SK-N-SH treated with all-trans-retinoic acid at 6 μM for 48 hours (cell line): ENCODE measurements around the gene PRR23C.

ENCODE experiments used
- ATAC-seq: fragments of 200-7000 bp; cut with Tn5 transposase; 3 replicates; pipeline ENCODE4 v1.9.1; 2020; ENCODE audit warnings: mild to moderate bottlenecking, moderate library complexity
- ARNTL ChIP-seq: fragments of 450-650 bp; formaldehyde crosslinking; IDR thresholded peaks from 2 replicates; pipeline ENCODE4 v1.5.0; 2020; ENCODE audit warnings: low read depth, mild to moderate bottlenecking, moderate library complexity, borderline replicate concordance
- BACH2 ChIP-seq: fragments of 250-450 bp; sonication (Bioruptor Pico); IDR thresholded peaks from 2 replicates; pipeline ENCODE4 v1.9.0; 2021; ENCODE audit warnings: mild to moderate bottlenecking, borderline replicate concordance
- CSDC2 ChIP-seq: fragments of 250-450 bp; sonication (Bioruptor Pico); IDR thresholded peaks from 2 replicates; pipeline ENCODE4 v1.5.0; 2020; ENCODE audit warnings: mild to moderate bottlenecking, moderate library complexity
- ESRRG ChIP-seq: fragments of 250-450 bp; sonication (Bioruptor Pico); IDR thresholded peaks from 2 replicates; pipeline ENCODE4 v1.6.1; 2021; ENCODE audit warnings: mild to moderate bottlenecking
- GLIS3 ChIP-seq: fragments of 250-450 bp; sonication (Bioruptor Pico); IDR thresholded peaks from 2 replicates; pipeline ENCODE4 v1.5.0; 2020; ENCODE audit warnings: mild to moderate bottlenecking, moderate library complexity
- ISL1 ChIP-seq: fragments of 250-450 bp; sonication (Bioruptor Pico); IDR thresholded peaks from 2 replicates; pipeline ENCODE4 v2.1.2; 2022; ENCODE audit warnings: mild to moderate bottlenecking, moderate library complexity
- PPARA ChIP-seq: fragments of 250-450 bp; sonication (Bioruptor Pico); IDR thresholded peaks from 2 replicates; pipeline ENCODE4 v1.5.0; 2020; ENCODE audit warnings: mild to moderate bottlenecking, borderline replicate concordance
- RARB ChIP-seq: fragments of 250-450 bp; sonication (Bioruptor Pico); IDR thresholded peaks from 2 replicates; pipeline ENCODE4 v1.8.0; 2021; ENCODE audit warnings: mild to moderate bottlenecking, moderate library complexity
- SNAI2 ChIP-seq: fragments of 250-450 bp; sonication (Bioruptor Pico); IDR thresholded peaks from 2 replicates; pipeline ENCODE4 v1.5.0; 2020; ENCODE audit warnings: mild to moderate bottlenecking, moderate library complexity
- TCF4 ChIP-seq: fragments of 250-450 bp; sonication (Bioruptor Pico); IDR thresholded peaks from 2 replicates; pipeline ENCODE4 v1.8.0; 2021; ENCODE audit warnings: mild to moderate bottlenecking, moderate library complexity, borderline replicate concordance
- TOX ChIP-seq: fragments of 250-450 bp; sonication (Bioruptor Pico); IDR thresholded peaks from 2 replicates; pipeline ENCODE4 v1.8.0; 2021; ENCODE audit warnings: mild to moderate bottlenecking, moderate library complexity, borderline replicate concordance
- ZC3H10 ChIP-seq: fragments of 250-450 bp; sonication (Bioruptor Pico); IDR thresholded peaks from 2 replicates; pipeline ENCODE4 v1.5.1; 2021; ENCODE audit warnings: mild to moderate bottlenecking, moderate library complexity
- ZFP3 ChIP-seq: fragments of 250-450 bp; sonication (Bioruptor Pico); IDR thresholded peaks from 2 replicates; pipeline ENCODE4 v1.5.0; 2020; ENCODE audit warnings: mild to moderate bottlenecking, moderate library complexity
- ZFP30 ChIP-seq: fragments of 450-650 bp; formaldehyde crosslinking; IDR thresholded peaks from 2 replicates; pipeline ENCODE4 v1.5.0; 2022; ENCODE audit warnings: mild to moderate bottlenecking, moderate library complexity
- ZNF565 ChIP-seq: fragments of 450-650 bp; formaldehyde crosslinking; conservative IDR thresholded peaks from 2 replicates; pipeline ENCODE4 v1.5.0; 2020; ENCODE audit warnings: low read depth, mild to moderate bottlenecking, moderate library complexity
- ZNF8 ChIP-seq: fragments of 450-650 bp; formaldehyde crosslinking; IDR thresholded peaks from 2 replicates; pipeline ENCODE4 v1.5.0; 2020; ENCODE audit warnings: mild to moderate bottlenecking, moderate library complexity
- TF ChIP-seq, protein P1 (sequence below): fragments of 250-450 bp; sonication (Bioruptor Pico); IDR thresholded peaks from 2 replicates; pipeline ENCODE4 v1.5.0; 2020; ENCODE audit warnings: mild to moderate bottlenecking, moderate library complexity
- TF ChIP-seq, protein P2 (sequence below): fragments of 250-450 bp; sonication (Bioruptor Pico); IDR thresholded peaks from 2 replicates; pipeline ENCODE4 v1.5.1; 2020; ENCODE audit warnings: low read depth, mild to moderate bottlenecking, moderate library complexity
- TF ChIP-seq, protein P3 (sequence below): fragments of 250-450 bp; sonication (Bioruptor Pico); IDR thresholded peaks from 2 replicates; pipeline ENCODE4 v1.8.0; 2020; ENCODE audit warnings: mild to moderate bottlenecking, moderate library complexity, borderline replicate concordance
- TF ChIP-seq, protein P4 (sequence below): fragments of 250-450 bp; sonication (Bioruptor Pico); IDR thresholded peaks from 2 replicates; pipeline ENCODE4 v1.5.1; 2021; ENCODE audit warnings: mild to moderate bottlenecking, moderate library complexity

Gene PRR23C

DNA sequence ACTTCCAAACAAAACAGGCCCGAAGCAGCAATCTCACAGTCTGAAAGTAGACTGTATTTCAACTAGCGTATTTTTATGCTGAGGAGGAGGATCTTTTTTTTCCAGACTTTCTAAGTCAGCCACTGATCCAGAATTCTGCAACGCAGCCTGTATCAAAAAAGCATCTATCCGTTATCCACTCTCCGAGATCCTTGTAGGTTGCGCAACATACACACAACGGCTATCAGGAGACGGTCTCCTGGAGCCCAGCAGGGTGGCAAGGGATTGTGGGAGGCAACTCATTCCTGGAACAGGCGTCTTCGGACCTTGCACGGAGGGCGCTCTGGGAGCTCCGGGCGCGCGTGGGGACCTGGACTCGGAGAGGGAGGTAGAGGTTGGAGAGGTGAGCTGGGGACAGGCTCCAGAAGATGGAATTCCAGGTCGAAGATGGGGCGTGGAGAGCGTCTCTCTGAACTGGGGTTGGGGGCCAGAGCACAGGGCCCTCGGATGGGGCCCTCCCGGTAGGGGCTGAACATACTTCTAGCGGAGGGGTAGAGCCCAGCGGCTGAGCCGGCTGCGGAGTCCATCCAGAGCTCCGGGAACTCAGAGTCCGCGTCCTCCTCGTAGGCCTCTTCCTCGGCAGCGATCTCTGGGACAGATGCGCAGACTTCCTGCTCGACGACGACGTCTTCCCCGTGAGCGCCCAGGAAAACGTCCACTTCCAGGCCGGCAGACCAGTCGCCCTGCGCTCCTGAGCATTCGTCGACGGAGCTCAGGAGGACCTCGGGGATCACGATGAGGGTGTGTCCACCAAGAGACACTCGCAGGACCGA, 932 bp downstream of the PRR23C start (continued):
- TF ChIP-seq, protein P1, sequence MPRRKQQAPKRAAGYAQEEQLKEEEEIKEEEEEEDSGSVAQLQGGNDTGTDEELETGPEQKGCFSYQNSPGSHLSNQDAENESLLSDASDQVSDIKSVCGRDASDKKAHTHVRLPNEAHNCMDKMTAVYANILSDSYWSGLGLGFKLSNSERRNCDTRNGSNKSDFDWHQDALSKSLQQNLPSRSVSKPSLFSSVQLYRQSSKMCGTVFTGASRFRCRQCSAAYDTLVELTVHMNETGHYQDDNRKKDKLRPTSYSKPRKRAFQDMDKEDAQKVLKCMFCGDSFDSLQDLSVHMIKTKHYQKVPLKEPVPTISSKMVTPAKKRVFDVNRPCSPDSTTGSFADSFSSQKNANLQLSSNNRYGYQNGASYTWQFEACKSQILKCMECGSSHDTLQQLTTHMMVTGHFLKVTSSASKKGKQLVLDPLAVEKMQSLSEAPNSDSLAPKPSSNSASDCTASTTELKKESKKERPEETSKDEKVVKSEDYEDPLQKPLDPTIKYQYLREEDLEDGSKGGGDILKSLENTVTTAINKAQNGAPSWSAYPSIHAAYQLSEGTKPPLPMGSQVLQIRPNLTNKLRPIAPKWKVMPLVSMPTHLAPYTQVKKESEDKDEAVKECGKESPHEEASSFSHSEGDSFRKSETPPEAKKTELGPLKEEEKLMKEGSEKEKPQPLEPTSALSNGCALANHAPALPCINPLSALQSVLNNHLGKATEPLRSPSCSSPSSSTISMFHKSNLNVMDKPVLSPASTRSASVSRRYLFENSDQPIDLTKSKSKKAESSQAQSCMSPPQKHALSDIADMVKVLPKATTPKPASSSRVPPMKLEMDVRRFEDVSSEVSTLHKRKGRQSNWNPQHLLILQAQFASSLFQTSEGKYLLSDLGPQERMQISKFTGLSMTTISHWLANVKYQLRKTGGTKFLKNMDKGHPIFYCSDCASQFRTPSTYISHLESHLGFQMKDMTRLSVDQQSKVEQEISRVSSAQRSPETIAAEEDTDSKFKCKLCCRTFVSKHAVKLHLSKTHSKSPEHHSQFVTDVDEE (CRISPR knock-in tag) = no peak

DNA sequence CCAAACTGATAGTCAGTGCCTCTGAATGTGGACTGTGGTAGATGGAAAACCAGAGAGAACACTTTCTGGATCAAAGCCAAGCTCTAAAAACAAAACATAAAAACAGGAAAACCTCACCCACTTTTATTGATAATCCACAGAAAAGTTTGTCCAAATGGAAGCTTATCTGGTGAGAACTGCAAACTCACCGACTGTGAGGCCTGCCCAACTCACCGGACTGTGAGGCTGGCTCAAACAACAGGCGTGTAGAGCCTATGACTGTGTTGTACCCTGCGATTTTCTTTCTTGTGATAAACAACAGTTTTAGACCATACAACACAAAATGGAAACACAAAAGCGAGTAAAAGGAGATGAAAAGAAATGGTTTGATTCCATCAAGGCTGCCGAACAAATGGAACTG, 7.2 kb downstream of the PRR23C start:
- ATAC-seq = no peak
- TF ChIP-seq ISL1 (CRISPR knock-in tag) (no peak), ZC3H10 (CRISPR knock-in tag) (no peak), ZFP3 (CRISPR knock-in tag) (no peak), GLIS3 (CRISPR knock-in tag) (no peak), ZNF565 (CRISPR knock-in tag) (no peak), BACH2 (no peak), ZFP30 (CRISPR knock-in tag) (no peak), RARB (CRISPR knock-in tag) (no peak), SNAI2 (CRISPR knock-in tag) (no peak), CSDC2 (no peak), TCF4 (CRISPR knock-in tag) (no peak), ESRRG (no peak), PPARA (CRISPR knock-in tag) (no peak)
- TF ChIP-seq, protein P2, sequence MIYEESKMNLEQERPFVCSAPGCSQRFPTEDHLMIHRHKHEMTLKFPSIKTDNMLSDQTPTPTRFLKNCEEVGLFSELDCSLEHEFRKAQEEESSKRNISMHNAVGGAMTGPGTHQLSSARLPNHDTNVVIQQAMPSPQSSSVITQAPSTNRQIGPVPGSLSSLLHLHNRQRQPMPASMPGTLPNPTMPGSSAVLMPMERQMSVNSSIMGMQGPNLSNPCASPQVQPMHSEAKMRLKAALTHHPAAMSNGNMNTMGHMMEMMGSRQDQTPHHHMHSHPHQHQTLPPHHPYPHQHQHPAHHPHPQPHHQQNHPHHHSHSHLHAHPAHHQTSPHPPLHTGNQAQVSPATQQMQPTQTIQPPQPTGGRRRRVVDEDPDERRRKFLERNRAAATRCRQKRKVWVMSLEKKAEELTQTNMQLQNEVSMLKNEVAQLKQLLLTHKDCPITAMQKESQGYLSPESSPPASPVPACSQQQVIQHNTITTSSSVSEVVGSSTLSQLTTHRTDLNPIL (CRISPR knock-in tag) = no peak
- TF ChIP-seq, protein P3, sequence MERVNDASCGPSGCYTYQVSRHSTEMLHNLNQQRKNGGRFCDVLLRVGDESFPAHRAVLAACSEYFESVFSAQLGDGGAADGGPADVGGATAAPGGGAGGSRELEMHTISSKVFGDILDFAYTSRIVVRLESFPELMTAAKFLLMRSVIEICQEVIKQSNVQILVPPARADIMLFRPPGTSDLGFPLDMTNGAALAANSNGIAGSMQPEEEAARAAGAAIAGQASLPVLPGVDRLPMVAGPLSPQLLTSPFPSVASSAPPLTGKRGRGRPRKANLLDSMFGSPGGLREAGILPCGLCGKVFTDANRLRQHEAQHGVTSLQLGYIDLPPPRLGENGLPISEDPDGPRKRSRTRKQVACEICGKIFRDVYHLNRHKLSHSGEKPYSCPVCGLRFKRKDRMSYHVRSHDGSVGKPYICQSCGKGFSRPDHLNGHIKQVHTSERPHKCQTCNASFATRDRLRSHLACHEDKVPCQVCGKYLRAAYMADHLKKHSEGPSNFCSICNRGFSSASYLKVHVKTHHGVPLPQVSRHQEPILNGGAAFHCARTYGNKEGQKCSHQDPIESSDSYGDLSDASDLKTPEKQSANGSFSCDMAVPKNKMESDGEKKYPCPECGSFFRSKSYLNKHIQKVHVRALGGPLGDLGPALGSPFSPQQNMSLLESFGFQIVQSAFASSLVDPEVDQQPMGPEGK = no peak
- TF ChIP-seq, protein P4, sequence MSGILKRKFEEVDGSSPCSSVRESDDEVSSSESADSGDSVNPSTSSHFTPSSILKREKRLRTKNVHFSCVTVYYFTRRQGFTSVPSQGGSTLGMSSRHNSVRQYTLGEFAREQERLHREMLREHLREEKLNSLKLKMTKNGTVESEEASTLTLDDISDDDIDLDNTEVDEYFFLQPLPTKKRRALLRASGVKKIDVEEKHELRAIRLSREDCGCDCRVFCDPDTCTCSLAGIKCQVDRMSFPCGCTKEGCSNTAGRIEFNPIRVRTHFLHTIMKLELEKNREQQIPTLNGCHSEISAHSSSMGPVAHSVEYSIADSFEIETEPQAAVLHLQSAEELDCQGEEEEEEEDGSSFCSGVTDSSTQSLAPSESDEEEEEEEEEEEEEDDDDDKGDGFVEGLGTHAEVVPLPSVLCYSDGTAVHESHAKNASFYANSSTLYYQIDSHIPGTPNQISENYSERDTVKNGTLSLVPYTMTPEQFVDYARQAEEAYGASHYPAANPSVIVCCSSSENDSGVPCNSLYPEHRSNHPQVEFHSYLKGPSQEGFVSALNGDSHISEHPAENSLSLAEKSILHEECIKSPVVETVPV (CRISPR knock-in tag) = no peak
- TF ChIP-seq, all 23 proteins: peak for 0

DNA sequence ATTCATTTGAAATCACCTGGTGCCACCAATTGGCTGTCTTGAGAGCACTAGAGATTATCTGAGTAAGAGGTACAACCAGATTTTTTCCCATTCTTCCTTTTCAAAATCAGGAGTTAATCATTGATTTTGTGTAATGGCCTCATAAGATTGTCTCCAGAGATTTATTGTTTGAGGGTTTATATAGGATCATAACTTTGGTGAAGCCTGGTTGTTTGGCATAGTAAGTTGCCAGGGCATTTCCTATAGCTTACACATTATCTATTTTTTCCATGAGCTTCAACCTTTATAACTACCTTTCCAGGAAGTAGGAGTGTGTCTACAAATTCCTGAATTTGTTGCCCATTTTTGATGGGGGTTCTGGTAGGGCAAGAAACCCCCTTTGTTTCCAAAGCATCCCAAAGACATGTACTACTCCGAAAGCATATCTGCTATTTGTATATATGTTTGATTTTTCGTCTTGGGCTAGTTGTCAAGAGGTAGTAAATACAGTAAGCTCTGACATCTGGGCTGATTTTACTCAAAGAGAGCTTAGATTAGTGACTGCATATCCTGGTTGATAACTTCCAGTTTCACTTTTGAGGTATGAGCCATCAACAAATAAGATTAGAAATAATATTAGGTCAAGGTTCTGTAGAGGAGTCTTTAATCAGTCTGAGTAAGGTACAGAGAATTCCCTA, 12.2 kb downstream of the PRR23C start:
- ATAC-seq = no peak
- no peak for TF ChIP-seq ARNTL (CRISPR knock-in tag)
- TF ChIP-seq TCF4 (CRISPR knock-in tag) = no peak
- TF ChIP-seq ZC3H10 (CRISPR knock-in tag) = no peak
- TF ChIP-seq TOX (CRISPR knock-in tag) = no peak
- no peak for TF ChIP-seq ZNF8 (CRISPR knock-in tag)
- TF ChIP-seq, protein P4 (CRISPR knock-in tag) = no peak
- TF ChIP-seq, protein P2 (CRISPR knock-in tag) = no peak
- TF ChIP-seq RARB (CRISPR knock-in tag) = no peak
- TF ChIP-seq, protein P3 = no peak
- no peak for TF ChIP-seq SNAI2 (CRISPR knock-in tag)
- TF ChIP-seq ZNF565 (CRISPR knock-in tag) = no peak
- TF ChIP-seq CSDC2 = no peak
- no peak for TF ChIP-seq ESRRG
- TF ChIP-seq, protein P1 (CRISPR knock-in tag) = no peak
